ENCODE results near the gene POMC. TPM values are rescaled to one million over a fixed set of nuclear protein-coding genes. Genes with fewer than 3 reads are reported as not detected.
A peak's percentile ranks its signal among the peaks of the same experiment; 100 is the strongest.

Gene POMC
- total and polyA plus RNA-seq, 2 experiments from 2014 or later: 4.4 to 6.0 TPM

DNA sequence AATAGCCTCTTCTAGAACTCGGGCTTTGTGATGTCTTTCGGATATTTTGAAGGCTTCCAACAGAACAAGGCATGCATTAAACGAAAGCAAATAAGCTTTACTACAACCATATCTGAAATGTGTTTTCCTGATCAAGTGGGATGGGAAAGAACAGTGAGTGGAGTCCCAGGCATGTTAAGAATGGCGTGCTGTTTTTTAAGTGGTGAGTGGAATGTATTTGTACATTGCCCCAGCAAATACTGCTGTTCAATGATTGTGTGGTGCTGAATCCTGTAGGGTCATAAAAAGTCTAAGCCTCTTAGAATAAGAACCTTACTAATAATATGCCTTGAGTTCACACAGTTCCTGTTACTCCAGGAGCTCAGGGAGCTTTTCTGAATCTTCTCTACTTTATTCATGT, 52.5 kb downstream of the POMC start:
- no peak overlapping the region for H3K27ac ChIP-seq
- H3K4me3 ChIP-seq: no peak overlapping the region
- no peak for TF ChIP-seq EZH2phosphoT487 (IDR thresholded peaks at IDR 0.05; ENCODE audit: low read depth, severe bottlenecking, unreplicated experiment)
- TF ChIP-seq, protein P1, sequence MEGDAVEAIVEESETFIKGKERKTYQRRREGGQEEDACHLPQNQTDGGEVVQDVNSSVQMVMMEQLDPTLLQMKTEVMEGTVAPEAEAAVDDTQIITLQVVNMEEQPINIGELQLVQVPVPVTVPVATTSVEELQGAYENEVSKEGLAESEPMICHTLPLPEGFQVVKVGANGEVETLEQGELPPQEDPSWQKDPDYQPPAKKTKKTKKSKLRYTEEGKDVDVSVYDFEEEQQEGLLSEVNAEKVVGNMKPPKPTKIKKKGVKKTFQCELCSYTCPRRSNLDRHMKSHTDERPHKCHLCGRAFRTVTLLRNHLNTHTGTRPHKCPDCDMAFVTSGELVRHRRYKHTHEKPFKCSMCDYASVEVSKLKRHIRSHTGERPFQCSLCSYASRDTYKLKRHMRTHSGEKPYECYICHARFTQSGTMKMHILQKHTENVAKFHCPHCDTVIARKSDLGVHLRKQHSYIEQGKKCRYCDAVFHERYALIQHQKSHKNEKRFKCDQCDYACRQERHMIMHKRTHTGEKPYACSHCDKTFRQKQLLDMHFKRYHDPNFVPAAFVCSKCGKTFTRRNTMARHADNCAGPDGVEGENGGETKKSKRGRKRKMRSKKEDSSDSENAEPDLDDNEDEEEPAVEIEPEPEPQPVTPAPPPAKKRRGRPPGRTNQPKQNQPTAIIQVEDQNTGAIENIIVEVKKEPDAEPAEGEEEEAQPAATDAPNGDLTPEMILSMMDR (IDR thresholded peaks at IDR 0.05; ENCODE audit: poor library complexity): no peak
- no peak for TF ChIP-seq EZH2 (IDR thresholded peaks at IDR 0.05; ENCODE audit: borderline replicate concordance)
- H3K27me3 ChIP-seq: no peaks in the 10 kb centered on the region
- H3K4me2 ChIP-seq: no peak overlapping the region
- no peak overlapping the region for H2AFZ ChIP-seq
- peak; percentile 30 for DNase-seq (ENCODE audit: low spot score)
- H3K9me2 ChIP-seq (replicated peaks; ENCODE audit: insufficient read depth): no peaks in the 10 kb centered on the region
- no peaks in the 10 kb centered on the region for H3K9me3 ChIP-seq (ENCODE audit: low read depth)
- WGBS (ENCODE audit: low lambda C conversion rate, missing lambda C conversion rate): 70% methylated on average over 4 of the region's 4 CpGs
- H4K20me1 ChIP-seq (ENCODE audit: insufficient read depth, poor library complexity, severe bottlenecking): no peaks in the 10 kb centered on the region
- no peaks in the 10 kb centered on the region for H3K36me3 ChIP-seq (replicated peaks; ENCODE audit: insufficient read depth, low read depth)
- H3K4me1 ChIP-seq (ENCODE audit: insufficient read depth): no peaks in the 10 kb centered on the region
- no peaks in the 10 kb centered on the region for H3K79me2 ChIP-seq

DNA sequence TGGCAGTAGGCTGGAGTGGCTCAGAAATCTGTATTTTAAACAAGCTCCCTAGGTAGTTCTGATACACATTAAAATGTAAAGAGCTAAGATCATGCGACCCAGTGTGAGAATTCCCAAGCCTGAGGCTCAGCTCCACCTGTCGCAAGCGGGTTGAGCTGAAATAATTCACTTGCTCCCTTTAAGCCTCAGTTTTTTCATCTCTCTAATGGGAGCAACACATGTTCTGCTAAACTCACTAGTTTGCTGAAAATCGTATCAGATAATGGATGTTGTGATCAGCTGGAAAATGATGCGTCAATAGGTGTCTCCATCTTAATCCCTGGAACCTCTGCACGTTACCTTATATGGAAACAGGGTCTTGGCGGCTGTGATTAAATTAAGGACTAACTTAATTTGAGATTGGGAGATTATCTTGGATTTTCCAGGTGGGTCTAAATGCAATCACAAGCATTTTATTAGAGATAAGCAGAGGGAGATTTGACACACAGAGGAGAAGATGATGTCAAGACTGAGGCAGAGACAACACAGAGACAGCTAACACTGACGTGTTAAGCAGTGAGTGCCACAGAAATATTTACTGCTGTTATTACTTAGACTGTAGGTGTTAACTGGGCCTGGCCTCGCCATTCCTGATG, 53.0 kb downstream of the POMC start:
- Histone ChIP-seq H3K9me3 (ENCODE audit: low read depth) (no peaks in the 10 kb centered on the region), H3K4me1 (ENCODE audit: insufficient read depth) (no peaks in the 10 kb centered on the region), H3K27ac (no peak overlapping the region), H3K79me2 (no peaks in the 10 kb centered on the region), H4K20me1 (ENCODE audit: insufficient read depth, poor library complexity, severe bottlenecking) (no peaks in the 10 kb centered on the region), H3K4me3 (no peak overlapping the region), H3K9me2 (replicated peaks; ENCODE audit: insufficient read depth) (no peaks in the 10 kb centered on the region), H3K36me3 (replicated peaks; ENCODE audit: insufficient read depth, low read depth) (no peaks in the 10 kb centered on the region), H2AFZ (no peak overlapping the region), H3K4me2 (no peak overlapping the region), H3K27me3 (no peaks in the 10 kb centered on the region)
- TF ChIP-seq EZH2phosphoT487 (IDR thresholded peaks at IDR 0.05; ENCODE audit: low read depth, severe bottlenecking, unreplicated experiment) (no peak), EZH2 (IDR thresholded peaks at IDR 0.05; ENCODE audit: borderline replicate concordance) (no peak)
- TF ChIP-seq, protein P1 (IDR thresholded peaks at IDR 0.05; ENCODE audit: poor library complexity): no peak
- WGBS (ENCODE audit: low lambda C conversion rate, missing lambda C conversion rate): 87% methylated on average over 9 of the region's 9 CpGs
- no peak for DNase-seq (ENCODE audit: low spot score)

DNA sequence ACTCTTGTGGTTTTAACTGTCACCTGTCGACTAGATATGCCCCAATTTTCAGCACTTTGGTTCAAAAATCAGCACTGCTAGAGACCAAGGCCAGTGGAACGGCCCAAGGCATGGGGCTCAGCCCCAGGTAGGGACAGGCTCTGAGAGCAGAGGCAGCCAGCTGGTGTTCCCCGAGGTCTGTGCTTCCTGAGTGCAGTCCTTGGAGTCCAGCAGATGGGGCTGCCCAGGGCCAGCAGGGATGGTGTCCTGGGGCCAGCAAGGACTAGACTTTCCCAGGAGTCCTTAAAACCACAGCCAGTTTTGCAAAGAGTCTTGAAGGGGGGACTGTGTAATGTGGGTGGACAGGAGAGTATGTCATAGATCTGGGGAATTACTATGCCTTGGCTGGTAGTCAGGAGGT, 56.3 kb downstream of the POMC start:
- DNase-seq (ENCODE audit: low spot score): no peak
- Histone ChIP-seq H4K20me1 (ENCODE audit: insufficient read depth, poor library complexity, severe bottlenecking) (no peaks in the 10 kb centered on the region), H3K4me1 (ENCODE audit: insufficient read depth) (no peaks in the 10 kb centered on the region), H2AFZ (no peak overlapping the region), H3K9me2 (replicated peaks; ENCODE audit: insufficient read depth) (no peaks in the 10 kb centered on the region), H3K4me3 (no peak overlapping the region), H3K27me3 (no peaks in the 10 kb centered on the region), H3K9me3 (ENCODE audit: low read depth) (no peaks in the 10 kb centered on the region), H3K4me2 (no peak overlapping the region), H3K79me2 (no peaks in the 10 kb centered on the region), H3K36me3 (replicated peaks; ENCODE audit: insufficient read depth, low read depth) (no peaks in the 10 kb centered on the region), H3K27ac (no peak overlapping the region)
- TF ChIP-seq, protein P1 (IDR thresholded peaks at IDR 0.05; ENCODE audit: poor library complexity): no peak
- 84% methylated on average over 3 of the region's 3 CpGs for WGBS (ENCODE audit: low lambda C conversion rate, missing lambda C conversion rate)

Other genes starting within 250 kb of the POMC start
- gene ADCY3, start 248.3 kb downstream of the POMC start, total RNA-seq: 8.5 and 15.0 TPM in 2 replicates
- 13.8 and 20.0 TPM in 2 replicates for gene ADCY3, start 248.3 kb downstream of the POMC start, polyA plus RNA-seq
- 4.4 and 6.9 TPM in 2 replicates for gene DNAJC27, start 196.6 kb downstream of the POMC start, total RNA-seq
- gene DNAJC27, start 196.6 kb downstream of the POMC start, polyA plus RNA-seq: 4.3 and 6.6 TPM in 2 replicates
- gene EFR3B, start 126.5 kb downstream of the POMC start, total RNA-seq: 2.0 and 2.7 TPM in 2 replicates
- gene EFR3B, start 126.5 kb downstream of the POMC start, polyA plus RNA-seq: 1.1 and 1.6 TPM in 2 replicates
- gene DNMT3A, start 173.3 kb upstream of the POMC start, total RNA-seq: 43.8 and 49.5 TPM in 2 replicates
- 27.9 and 28.3 TPM in 2 replicates for gene DNMT3A, start 173.3 kb upstream of the POMC start, polyA plus RNA-seq

Measured in hepatocyte (in vitro differentiated cells).